Measurements from ENCODE around the gene PARN. TPM values are rescaled to one million over a fixed set of nuclear protein-coding genes. Genes with fewer than 3 reads are reported as not detected.

PARN gene
- polyA plus RNA-seq, 3 donors, result 18.4 to 24.4 (median 19.1) TPM

DNA sequence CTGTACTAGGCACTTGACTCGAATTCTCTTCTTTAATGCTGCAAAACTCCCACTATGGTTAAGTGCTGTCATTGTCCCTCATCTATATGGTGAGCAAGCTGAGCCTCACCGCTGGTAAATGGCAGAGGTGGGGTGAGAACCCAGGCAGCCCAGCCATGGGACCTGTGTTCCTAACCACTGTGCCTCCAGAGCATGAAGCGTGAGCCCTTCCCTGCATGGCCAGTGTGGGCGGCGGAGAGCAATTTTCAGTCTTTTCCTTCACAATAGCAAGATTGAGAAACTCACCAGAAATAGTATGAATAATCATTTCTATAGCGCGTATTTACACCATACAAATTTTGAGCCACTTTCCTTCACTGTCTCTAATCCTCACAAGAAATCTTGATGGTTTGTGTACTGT lies 11.9 kb upstream of the PARN start:
- TF ChIP-seq, protein P1, sequence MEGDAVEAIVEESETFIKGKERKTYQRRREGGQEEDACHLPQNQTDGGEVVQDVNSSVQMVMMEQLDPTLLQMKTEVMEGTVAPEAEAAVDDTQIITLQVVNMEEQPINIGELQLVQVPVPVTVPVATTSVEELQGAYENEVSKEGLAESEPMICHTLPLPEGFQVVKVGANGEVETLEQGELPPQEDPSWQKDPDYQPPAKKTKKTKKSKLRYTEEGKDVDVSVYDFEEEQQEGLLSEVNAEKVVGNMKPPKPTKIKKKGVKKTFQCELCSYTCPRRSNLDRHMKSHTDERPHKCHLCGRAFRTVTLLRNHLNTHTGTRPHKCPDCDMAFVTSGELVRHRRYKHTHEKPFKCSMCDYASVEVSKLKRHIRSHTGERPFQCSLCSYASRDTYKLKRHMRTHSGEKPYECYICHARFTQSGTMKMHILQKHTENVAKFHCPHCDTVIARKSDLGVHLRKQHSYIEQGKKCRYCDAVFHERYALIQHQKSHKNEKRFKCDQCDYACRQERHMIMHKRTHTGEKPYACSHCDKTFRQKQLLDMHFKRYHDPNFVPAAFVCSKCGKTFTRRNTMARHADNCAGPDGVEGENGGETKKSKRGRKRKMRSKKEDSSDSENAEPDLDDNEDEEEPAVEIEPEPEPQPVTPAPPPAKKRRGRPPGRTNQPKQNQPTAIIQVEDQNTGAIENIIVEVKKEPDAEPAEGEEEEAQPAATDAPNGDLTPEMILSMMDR (IDR thresholded peaks at IDR 0.05), result no peak
- Histone ChIP-seq H2AFZ (ENCODE audit: insufficient read depth, low read depth, low read length, poor library complexity, severe bottlenecking) (no peak overlapping the region), H3K27ac (ENCODE audit: low read depth in 1 of 2, low read length in 2 of 2) (peak overlapping the region in 1 of 2 donors; percentile 2), H4K20me1 (ENCODE audit: insufficient read depth, low read length) (peaks cover 98% of the 10 kb centered on the region), H3K9ac (ENCODE audit: insufficient read depth, low read length, poor library complexity, severe bottlenecking) (no peak overlapping the region), H3K4me3 (replicated peaks in 1 of 3; ENCODE audit: low read depth in 2 of 3, low read length in 3 of 3) (no peak overlapping the region), H3K79me2 (ENCODE audit: insufficient read depth, low read length) (peaks cover 79% of the 10 kb centered on the region), H3K36me3 (replicated peaks in 1 of 2; ENCODE audit: control insufficient read depth in 1 of 2, insufficient read depth in 2 of 2, low read length in 2 of 2) (peaks cover 35 to 84% of the 10 kb centered on the region in 2 donors), H3K4me2 (replicated peaks; ENCODE audit: extremely low read depth, low read length, poor library complexity, severe bottlenecking) (no peak overlapping the region), H3K27me3 (ENCODE audit: control insufficient read depth in 2 of 2, insufficient read depth in 2 of 2, low read length in 2 of 2) (no peaks in the 10 kb centered on the region), H3K4me1 (ENCODE audit: control insufficient read depth in 1 of 2, insufficient read depth in 2 of 2, low read length in 2 of 2) (no peaks in the 10 kb centered on the region), H3K9me3 (replicated peaks in 1 of 2; ENCODE audit: control insufficient read depth in 1 of 2, insufficient read depth in 1 of 2, low read length in 2 of 2) (no peaks in the 10 kb centered on the region)
- Mint-ChIP-seq H3K9me3 (no peaks in the 10 kb centered on the region), H3K4me3 (no peak overlapping the region), H3K4me1 (peaks cover 1% of the 10 kb centered on the region), H3K36me3 (peaks cover 27 to 74% of the 10 kb centered on the region in 2 donors), H3K27me3 (ENCODE audit: low read depth in 3 of 3) (peaks cover 0 to 2% (median 0%) of the 10 kb centered on the region in 3 donors), H3K27ac (peak overlapping the region in 6 of 7 donors; percentile 1 to 84 (median 68))
- DNase-seq, result no peak
- 100% methylated on average over 1 of the region's 7 CpGs for WGBS (ENCODE audit: insufficient coverage)
- intact Hi-C loops (cut with micrococcal nuclease), result no loop called here

DNA sequence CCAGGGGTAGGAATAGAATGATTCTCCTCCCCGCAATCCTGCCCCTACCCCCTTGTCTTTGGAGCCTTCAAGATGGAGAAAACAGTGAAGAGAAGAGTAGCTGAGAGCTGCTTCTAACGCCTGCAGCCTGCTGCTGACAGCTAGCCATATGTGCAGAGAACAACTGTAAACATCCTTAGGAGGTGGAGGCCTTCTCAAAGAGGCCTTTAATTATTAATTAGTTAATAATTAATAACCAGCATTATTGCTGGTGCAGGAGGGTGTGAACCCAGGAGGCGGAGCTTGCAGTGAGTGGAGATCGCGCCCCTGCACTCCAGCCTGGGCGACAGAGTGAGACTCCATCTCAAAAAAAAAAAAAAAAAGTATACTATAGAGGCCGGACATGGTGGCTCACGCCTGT lies 11.1 kb upstream of the PARN start:
- Histone ChIP-seq H3K9me3 (replicated peaks in 1 of 2; ENCODE audit: control insufficient read depth in 1 of 2, insufficient read depth in 1 of 2, low read length in 2 of 2) (no peaks in the 10 kb centered on the region), H4K20me1 (ENCODE audit: insufficient read depth, low read length) (peaks cover 97% of the 10 kb centered on the region), H3K4me3 (replicated peaks in 1 of 3; ENCODE audit: low read depth in 2 of 3, low read length in 3 of 3) (no peak overlapping the region), H3K79me2 (ENCODE audit: insufficient read depth, low read length) (peaks cover 85% of the 10 kb centered on the region), H2AFZ (ENCODE audit: insufficient read depth, low read depth, low read length, poor library complexity, severe bottlenecking) (no peak overlapping the region), H3K9ac (ENCODE audit: insufficient read depth, low read length, poor library complexity, severe bottlenecking) (no peak overlapping the region), H3K36me3 (replicated peaks in 1 of 2; ENCODE audit: control insufficient read depth in 1 of 2, insufficient read depth in 2 of 2, low read length in 2 of 2) (peaks cover 30 to 77% of the 10 kb centered on the region in 2 donors), H3K27ac (ENCODE audit: low read depth in 1 of 2, low read length in 2 of 2) (peak overlapping the region in 1 of 2 donors; percentile 49), H3K4me1 (ENCODE audit: control insufficient read depth in 1 of 2, insufficient read depth in 2 of 2, low read length in 2 of 2) (no peaks in the 10 kb centered on the region), H3K27me3 (ENCODE audit: control insufficient read depth in 2 of 2, insufficient read depth in 2 of 2, low read length in 2 of 2) (no peaks in the 10 kb centered on the region), H3K4me2 (replicated peaks; ENCODE audit: extremely low read depth, low read length, poor library complexity, severe bottlenecking) (no peak overlapping the region)
- intact Hi-C loops (cut with micrococcal nuclease), result no loop called here
- Mint-ChIP-seq H3K4me3 (no peak overlapping the region), H3K27ac (peak overlapping the region in 3 of 7 donors; percentile 9 to 83 (median 63)), H3K27me3 (ENCODE audit: low read depth in 3 of 3) (peaks cover 0 to 2% (median 0%) of the 10 kb centered on the region in 3 donors), H3K9me3 (no peaks in the 10 kb centered on the region), H3K36me3 (peaks cover 25 to 71% of the 10 kb centered on the region in 2 donors), H3K4me1 (peaks cover 2% of the 10 kb centered on the region)
- DNase-seq, result no peak
- WGBS (ENCODE audit: insufficient coverage), result 100% methylated on average over 3 of the region's 8 CpGs
- TF ChIP-seq, protein P1 (IDR thresholded peaks at IDR 0.05), result no peak

Measured in CD14-positive monocyte (primary cell).